H1 (cell line): ENCODE data around the gene TRPT1. TPM values are rescaled to one million over a fixed set of nuclear protein-coding genes. Genes with fewer than 3 reads are reported as not detected.

Source experiments
- BCL11A ChIP-seq, 2 experiments: IDR thresholded peaks; one replicate each; pipeline ENCODE4 v1.6.1; 2011; ENCODE audit warnings: low read depth in 2 of 2, low read length in 2 of 2, mild to moderate bottlenecking in 2 of 2
- FOSL1 ChIP-seq: IDR thresholded peaks from 2 replicates; pipeline ENCODE4 v1.6.1; 2011; ENCODE audit warnings: mild to moderate bottlenecking, low read depth, low read length, moderate library complexity; ENCODE audit not compliant: insufficient read depth
- KDM1A ChIP-seq: fragments of 200-600, 300-600 bp; sonication (generic); IDR thresholded peaks from 2 replicates; pipeline ENCODE4 v1.7.1; 2016; ENCODE audit warnings: mild to moderate bottlenecking, low read length, borderline replicate concordance
- MAFK ChIP-seq: IDR thresholded peaks from 2 replicates; pipeline ENCODE4 v1.6.1; 2012; ENCODE audit warnings: low read depth, mild to moderate bottlenecking, improper control_type of control experiment, low read length
- RAD21 ChIP-seq, 2 experiments: IDR thresholded peaks in 1 of 2; conservative IDR thresholded peaks in 1 of 2; 2 replicates each; pipeline ENCODE4 v1.6.1; 2011; ENCODE audit warnings: low read depth in 2 of 2, low read length in 2 of 2, improper control_type of control experiment in 1 of 2, inconsistent platforms in 1 of 2, mild to moderate bottlenecking in 1 of 2, moderate library complexity in 1 of 2
- SIX5 ChIP-seq: IDR thresholded peaks from 2 replicates; pipeline ENCODE4 v1.6.1; 2011; ENCODE audit warnings: mild to moderate bottlenecking, low read depth, low read length
- SRF ChIP-seq: IDR thresholded peaks from 2 replicates; pipeline ENCODE4 v1.6.1; 2011; ENCODE audit warnings: mild to moderate bottlenecking, low read depth, low read length, moderate library complexity
- TAF1 ChIP-seq: IDR thresholded peaks from 2 replicates; pipeline ENCODE4 v1.6.1; 2011; ENCODE audit warnings: mild to moderate bottlenecking, low read depth, low read length
- polyA plus RNA-seq, 7 experiments: library from polyadenylated mRNA; depleted of rRNA in 3 of 7; stranded (reverse) in 5 of 7; unstranded in 2 of 7; fragments of >200 nt in 5 of 7; fragments of 200-250 nt in 2 of 7; gene quantifications; 1 replicate in 5 of 7; 2 replicates in 1 of 7; 4 replicates in 1 of 7; pipeline versions ENCODE4 v1.2.1 to v1.2.3, GENCODE V29; 2011 to 2013; ENCODE audit warnings: missing spikeins in 2 of 7, mixed read lengths in 2 of 7
- total RNA-seq: library from RNA; stranded (reverse); fragmentation: NEBNext Ultra II Directional; extraction: Animal tissue kit (Norgen Biotek cat#: 25700); gene quantifications from 2 replicates; pipeline ENCODE4 v1.2.1, GENCODE V29; 2021
- TF ChIP-seq, protein P1 (sequence below), 3 experiments: IDR thresholded peaks; 1 replicate in 2 of 3; 2 replicates in 1 of 3; pipeline versions ENCODE4 v1.5.1 to v1.6.1; 2011; ENCODE audit warnings: low read length in 3 of 3, mild to moderate bottlenecking in 3 of 3, inconsistent platforms in 2 of 3, low read depth in 1 of 3, moderate library complexity in 1 of 3; ENCODE audit not compliant: insufficient read depth in 1 of 3; ENCODE audit errors: control extremely low read depth in 1 of 3
- TF ChIP-seq, protein P2 (sequence below): IDR thresholded peaks from 2 replicates; pipeline ENCODE4 v1.6.1; 2011; ENCODE audit warnings: low read length, improper control_type of control experiment

The TRPT1 gene
- total and polyA plus RNA-seq, 2 of the 8 experiments (the other 6 are each of a cell fraction or from before 2014, with no cell fraction given) = 34.5 to 74.6 TPM

DNA sequence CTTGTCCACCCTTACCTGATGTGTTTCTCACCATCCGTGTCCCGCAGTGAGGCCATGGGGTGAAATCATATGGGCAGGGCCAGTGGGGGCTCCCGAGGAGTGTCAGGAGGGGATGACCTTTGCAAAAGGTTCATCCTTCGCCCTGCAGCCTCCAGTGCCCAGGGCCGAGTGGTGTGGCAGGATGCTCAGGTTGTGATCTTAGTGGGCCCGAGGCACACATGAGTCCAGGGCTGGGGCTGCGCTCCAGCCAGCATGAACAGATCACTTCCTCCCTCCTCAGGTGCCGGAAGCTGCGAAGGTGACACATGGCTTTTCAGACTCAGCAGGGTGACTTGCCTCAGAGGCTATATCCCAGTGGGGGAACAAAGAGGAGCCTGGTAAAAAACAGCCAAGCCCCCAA lies 12.1 kb upstream of the TRPT1 start (continued):
- TF ChIP-seq, protein P1, sequence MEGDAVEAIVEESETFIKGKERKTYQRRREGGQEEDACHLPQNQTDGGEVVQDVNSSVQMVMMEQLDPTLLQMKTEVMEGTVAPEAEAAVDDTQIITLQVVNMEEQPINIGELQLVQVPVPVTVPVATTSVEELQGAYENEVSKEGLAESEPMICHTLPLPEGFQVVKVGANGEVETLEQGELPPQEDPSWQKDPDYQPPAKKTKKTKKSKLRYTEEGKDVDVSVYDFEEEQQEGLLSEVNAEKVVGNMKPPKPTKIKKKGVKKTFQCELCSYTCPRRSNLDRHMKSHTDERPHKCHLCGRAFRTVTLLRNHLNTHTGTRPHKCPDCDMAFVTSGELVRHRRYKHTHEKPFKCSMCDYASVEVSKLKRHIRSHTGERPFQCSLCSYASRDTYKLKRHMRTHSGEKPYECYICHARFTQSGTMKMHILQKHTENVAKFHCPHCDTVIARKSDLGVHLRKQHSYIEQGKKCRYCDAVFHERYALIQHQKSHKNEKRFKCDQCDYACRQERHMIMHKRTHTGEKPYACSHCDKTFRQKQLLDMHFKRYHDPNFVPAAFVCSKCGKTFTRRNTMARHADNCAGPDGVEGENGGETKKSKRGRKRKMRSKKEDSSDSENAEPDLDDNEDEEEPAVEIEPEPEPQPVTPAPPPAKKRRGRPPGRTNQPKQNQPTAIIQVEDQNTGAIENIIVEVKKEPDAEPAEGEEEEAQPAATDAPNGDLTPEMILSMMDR (IDR thresholded peaks at IDR 0.05; ENCODE audit: control extremely low read depth in 1 of 3, insufficient read depth in 1 of 3, low read depth in 1 of 3, low read length in 3 of 3) = no peak
- no peak for TF ChIP-seq SRF
- no peak for TF ChIP-seq FOSL1
- no peak for TF ChIP-seq KDM1A
- no peak for TF ChIP-seq RAD21 (IDR thresholded peaks at IDR 0.05 in 1 of 2, conservative IDR thresholded peaks at IDR 0.05 in 1 of 2; ENCODE audit: low read depth in 2 of 2, low read length in 2 of 2)
- TF ChIP-seq, protein P2, sequence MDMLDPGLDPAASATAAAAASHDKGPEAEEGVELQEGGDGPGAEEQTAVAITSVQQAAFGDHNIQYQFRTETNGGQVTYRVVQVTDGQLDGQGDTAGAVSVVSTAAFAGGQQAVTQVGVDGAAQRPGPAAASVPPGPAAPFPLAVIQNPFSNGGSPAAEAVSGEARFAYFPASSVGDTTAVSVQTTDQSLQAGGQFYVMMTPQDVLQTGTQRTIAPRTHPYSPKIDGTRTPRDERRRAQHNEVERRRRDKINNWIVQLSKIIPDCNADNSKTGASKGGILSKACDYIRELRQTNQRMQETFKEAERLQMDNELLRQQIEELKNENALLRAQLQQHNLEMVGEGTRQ = no peak
- TF ChIP-seq TAF1 = no peak
- TF ChIP-seq BCL11A (IDR thresholded peaks at IDR 0.05; ENCODE audit: low read depth in 2 of 2, low read length in 2 of 2) = no peak
- no peak for TF ChIP-seq MAFK
- no peak for TF ChIP-seq SIX5
